ENCODE data around the gene OS9.
A peak's percentile ranks its signal among the peaks of the same experiment; 100 is the strongest.
"Not testable (repeated sequence)": the region's sequence is repeated elsewhere in the genome, so short reads cannot be mapped to it uniquely, and the experiment has no call there.

Gene OS9

GRCh38 chr12:57693659-57694458 is at the start of gene OS9:
Gene OS9 (plus strand): TSS chr12:57694132. CDS start chr12:57694162, 30 bp downstream.
- peak; percentile 100 for DNase-seq

- not testable (repeated sequence) for DNase-seq
Observed at GRCh38 chr12:57645990-57646658, 47.8 kb upstream of the OS9 start.

GRCh38 chr12:57646659-57647049 is 47.3 kb upstream of the OS9 start:
- not testable (repeated sequence) for DNase-seq

- DNase-seq: no peak
Observed at GRCh38 chr12:57654042-57654441, 39.9 kb upstream of the OS9 start.

- no peak for DNase-seq
Observed at GRCh38 chr12:57655541-57656240, 38.2 kb upstream of the OS9 start.

- not testable (repeated sequence) for DNase-seq
Observed at GRCh38 chr12:57656408-57656807, 37.5 kb upstream of the OS9 start.

- peak; percentile 4 for DNase-seq
Observed at GRCh38 chr12:57657744-57658143, 36.2 kb upstream of the OS9 start.

- no peak for DNase-seq
Observed at GRCh38 chr12:57658890-57659289, 35.0 kb upstream of the OS9 start.

- DNase-seq: no peak
Observed at GRCh38 chr12:57661376-57661775, 32.6 kb upstream of the OS9 start.

GRCh38 chr12:57665066-57665820 is 28.7 kb upstream of the OS9 start:
- DNase-seq: not testable (repeated sequence)

- no peak for DNase-seq
Observed at GRCh38 chr12:57666897-57667296, 27.0 kb upstream of the OS9 start.

GRCh38 chr12:57669691-57670090 is 24.2 kb upstream of the OS9 start:
- not testable (repeated sequence) for DNase-seq

GRCh38 chr12:57671811-57672210 is 22.1 kb upstream of the OS9 start:
- DNase-seq: not testable (repeated sequence)

- DNase-seq: no peak
Observed at GRCh38 chr12:57672801-57673200, 21.1 kb upstream of the OS9 start.

- DNase-seq: no peak
Observed at GRCh38 chr12:57674691-57675090, 19.2 kb upstream of the OS9 start.

- DNase-seq: not testable (repeated sequence)
Observed at GRCh38 chr12:57677947-57678346, 16.0 kb upstream of the OS9 start.

GRCh38 chr12:57679697-57680096 is 14.2 kb upstream of the OS9 start:
- DNase-seq: no peak

GRCh38 chr12:57687862-57688261 is 6.1 kb upstream of the OS9 start:
- no peak for DNase-seq

- no peak for DNase-seq
Observed at GRCh38 chr12:57688931-57689330, 5.0 kb upstream of the OS9 start.

GRCh38 chr12:57692500-57692899 is 1.4 kb upstream of the OS9 start:
- DNase-seq: no peak

GRCh38 chr12:57693317-57693658 is 644 bp upstream of the OS9 start:
- no peak for DNase-seq

GRCh38 chr12:57694459-57695019 is 607 bp downstream of the OS9 start:
- peak; percentile 25 for DNase-seq

All from midbrain (tissue), 1 donor.